NT2/D1 (cell line): ENCODE measurements around the gene CCDC97.

Source experiments
- SUZ12 ChIP-seq: IDR thresholded peaks from 2 replicates; pipeline ENCODE4 v1.6.1; 2011; ENCODE audit not compliant: insufficient read length, insufficient read depth; ENCODE audit errors: extremely low read depth
- YY1 ChIP-seq: IDR thresholded peaks from 2 replicates; pipeline ENCODE4 v1.6.1; 2011; ENCODE audit not compliant: insufficient read length, insufficient read depth
- ZNF274 ChIP-seq: IDR thresholded peaks from 2 replicates; pipeline ENCODE4 v1.6.1; 2011; ENCODE audit warnings: mild to moderate bottlenecking, low read depth, low read length

DNA sequence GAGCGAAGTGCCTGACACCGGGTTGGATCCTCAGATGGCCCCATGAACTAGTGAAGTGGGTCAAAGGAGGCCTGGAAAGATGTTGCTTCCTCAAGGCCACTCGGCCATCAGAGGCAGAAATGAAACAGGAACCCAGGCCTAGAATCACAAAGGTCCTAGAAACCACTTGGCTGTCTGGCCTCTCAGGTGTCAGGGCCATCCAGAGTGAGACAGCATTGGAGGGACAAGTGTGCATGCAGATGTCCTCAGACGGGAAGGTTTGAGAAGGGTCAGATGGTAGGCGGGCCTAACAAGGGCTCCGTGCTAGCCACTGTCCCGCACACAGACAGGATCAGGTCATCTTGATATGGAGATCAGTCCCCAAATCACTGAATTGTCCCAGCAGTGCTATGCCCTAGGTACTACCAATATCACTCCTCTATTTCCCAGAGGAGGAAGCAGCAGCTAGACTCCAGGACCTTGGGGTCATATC is 14.3 kb downstream of the CCDC97 start:
- no peak for TF ChIP-seq YY1
- TF ChIP-seq ZNF274: no peak
- TF ChIP-seq SUZ12: no peak
